ENCODE data around the gene UCKL1.

- TF ChIP-seq POLR2A (IDR thresholded peaks at IDR 0.05; ENCODE audit: low read depth, low read length) = no peak
- no peak for TF ChIP-seq POLR2AphosphoS5 (IDR thresholded peaks at IDR 0.05; ENCODE audit: low read depth, low read length)
These were observed 23.0 kb upstream of the UCKL1 start for GRCh38 chr20:63979229-63979556.

Measured in GM12892 (cell line).